K562 (cell line): ENCODE measurements around the gene ZNF43. TPM values are rescaled to one million over a fixed set of nuclear protein-coding genes. Genes with fewer than 3 reads are reported as not detected.

Experiments used
- ASH1L ChIP-seq: fragments of 450-650 bp; IDR thresholded peaks from 2 replicates; pipeline ENCODE4 v1.6.1; 2018; ENCODE audit warnings: borderline replicate concordance, mild to moderate bottlenecking, low read depth; ENCODE audit not compliant: partially characterized antibody
- CTBP1 ChIP-seq: fragments of 450-650 bp; IDR thresholded peaks from 2 replicates; pipeline ENCODE4 v1.6.1; 2016; ENCODE audit warnings: borderline replicate concordance
- EHMT2 ChIP-seq: fragments of 450-650 bp; IDR thresholded peaks from 2 replicates; pipeline ENCODE4 v1.6.1; 2018; ENCODE audit warnings: antibody characterized with exemption
- ESRRB ChIP-seq: fragments of 250-450 bp; sonication (Bioruptor Pico); IDR thresholded peaks from 2 replicates; pipeline ENCODE4 v1.5.0; 2020; ENCODE audit warnings: mild to moderate bottlenecking, moderate library complexity, borderline replicate concordance
- ETV6 ChIP-seq, 3 experiments: fragments of 150-350 bp in 1 of 3; sonication (generic) in 1 of 3; formaldehyde crosslinking in 1 of 3; IDR thresholded peaks; 2 replicates each; pipeline versions ENCODE4 v1.6.1 to v1.8.0; 2014 to 2022; ENCODE audit warnings: borderline replicate concordance in 2 of 3, low read depth in 2 of 3, antibody characterized with exemption in 1 of 3, low read length in 1 of 3, mild to moderate bottlenecking in 1 of 3, missing genetic modification reagents in 1 of 3
- GTF2F1 ChIP-seq: IDR thresholded peaks from 2 replicates; pipeline ENCODE4 v1.6.1; 2011; ENCODE audit warnings: low read depth, low read length, improper control_type of control experiment
- HDAC1 ChIP-seq, 2 experiments: fragments of 450-650 bp; IDR thresholded peaks; 2 replicates each; pipeline ENCODE4 v1.6.1; 2016 to 2017; ENCODE audit warnings: inconsistent platforms in 1 of 2, mild to moderate bottlenecking in 1 of 2, moderate library complexity in 1 of 2
- HIVEP1 ChIP-seq: fragments of 250-450 bp; sonication (Bioruptor Pico); IDR thresholded peaks from 2 replicates; pipeline ENCODE4 v1.4.0; 2020; ENCODE audit warnings: mild to moderate bottlenecking
- KDM2B ChIP-seq: fragments of 250-450 bp; sonication (Bioruptor Pico); IDR thresholded peaks from 2 replicates; pipeline ENCODE4 v1.8.0; 2021; ENCODE audit warnings: mild to moderate bottlenecking, moderate library complexity
- MEF2D ChIP-seq: conservative IDR thresholded peaks from 2 replicates; pipeline ENCODE4 v1.6.1; 2016; ENCODE audit warnings: low read depth, missing genetic modification characterization, missing compliant biosample characterization
- POLR2AphosphoS2 ChIP-seq: IDR thresholded peaks from 2 replicates; pipeline ENCODE4 v1.6.1; 2012; ENCODE audit warnings: low read length, improper control_type of control experiment
- TCF3 ChIP-seq: sonication (generic); formaldehyde crosslinking; IDR thresholded peaks from 2 replicates; pipeline ENCODE4 v1.4.0; 2020; ENCODE audit warnings: mild to moderate bottlenecking, missing genetic modification reagents
- U2AF2 ChIP-seq: fragments of 200-400 bp; formaldehyde crosslinking; optimal IDR thresholded peaks from 2 replicates; pipeline ENCODE3; 2017; ENCODE audit warnings: low read depth, mild to moderate bottlenecking, low read length
- ZNF253 ChIP-seq: fragments of 250-450 bp; sonication (Bioruptor Pico); conservative IDR thresholded peaks from 2 replicates; pipeline ENCODE4 v1.6.1; 2021; ENCODE audit warnings: mild to moderate bottlenecking
- polyA plus RNA-seq, 8 experiments: library from polyadenylated mRNA; depleted of rRNA in 4 of 8; stranded (reverse) in 5 of 8; unstranded in 3 of 8; fragments of >200 nt; fragmentation: Nextera tagmentation in 2 of 8; fragmentation: Illumina TruSeq in 1 of 8; extraction: Ambion mirVana in 2 of 8; extraction: Trizol in 1 of 8; gene quantifications; 2 replicates each; pipeline versions ENCODE4 v1.2.1 to v1.2.3, GENCODE V29; 2011 to 2014; ENCODE audit warnings: inconsistent platforms in 1 of 8, missing spikeins in 1 of 8
- total RNA-seq, 7 experiments: library from RNA; depleted of rRNA in 6 of 7; stranded (reverse); fragments of >200 nt in 6 of 7; fragmentation: Illumina TruSeq in 2 of 7; extraction: Trizol in 2 of 7; gene quantifications; 2 replicates each; pipeline versions ENCODE4 v1.2.1 to v1.2.3, GENCODE V29; 2011 to 2021; ENCODE audit warnings: low replicate concordance in 1 of 7
- TF ChIP-seq, protein P1 (sequence below): sonication (generic); formaldehyde crosslinking; IDR thresholded peaks from 2 replicates; pipeline ENCODE4 v1.8.1; 2023; ENCODE audit warnings: mild to moderate bottlenecking, missing genetic modification reagents
- TF ChIP-seq, protein P2 (sequence below): fragments of 250-450 bp; sonication (Bioruptor Pico); IDR thresholded peaks from 2 replicates; pipeline ENCODE4 v1.5.0; 2021
- TF ChIP-seq, protein P3 (sequence below): fragments of 450-650 bp; IDR thresholded peaks from 2 replicates; pipeline ENCODE4 v1.6.1; 2016; ENCODE audit warnings: mild to moderate bottlenecking
- TF ChIP-seq, protein P4 (sequence below): fragments of 450-650 bp; IDR thresholded peaks from 2 replicates; pipeline ENCODE4 v1.6.1; 2016; ENCODE audit warnings: antibody characterized with exemption
- TF ChIP-seq, protein P5 (sequence below): fragments of 200-400 bp; formaldehyde crosslinking; IDR thresholded peaks from 2 replicates; pipeline ENCODE4 v1.6.1; 2017; ENCODE audit warnings: mild to moderate bottlenecking, low read depth, low read length, moderate library complexity

ZNF43 gene
- total and polyA plus RNA-seq, 9 of the 15 experiments (the other 6 are each of a cell fraction or from before 2014, with no cell fraction given): 3.6 to 18.6 (median 9.2) TPM

DNA sequence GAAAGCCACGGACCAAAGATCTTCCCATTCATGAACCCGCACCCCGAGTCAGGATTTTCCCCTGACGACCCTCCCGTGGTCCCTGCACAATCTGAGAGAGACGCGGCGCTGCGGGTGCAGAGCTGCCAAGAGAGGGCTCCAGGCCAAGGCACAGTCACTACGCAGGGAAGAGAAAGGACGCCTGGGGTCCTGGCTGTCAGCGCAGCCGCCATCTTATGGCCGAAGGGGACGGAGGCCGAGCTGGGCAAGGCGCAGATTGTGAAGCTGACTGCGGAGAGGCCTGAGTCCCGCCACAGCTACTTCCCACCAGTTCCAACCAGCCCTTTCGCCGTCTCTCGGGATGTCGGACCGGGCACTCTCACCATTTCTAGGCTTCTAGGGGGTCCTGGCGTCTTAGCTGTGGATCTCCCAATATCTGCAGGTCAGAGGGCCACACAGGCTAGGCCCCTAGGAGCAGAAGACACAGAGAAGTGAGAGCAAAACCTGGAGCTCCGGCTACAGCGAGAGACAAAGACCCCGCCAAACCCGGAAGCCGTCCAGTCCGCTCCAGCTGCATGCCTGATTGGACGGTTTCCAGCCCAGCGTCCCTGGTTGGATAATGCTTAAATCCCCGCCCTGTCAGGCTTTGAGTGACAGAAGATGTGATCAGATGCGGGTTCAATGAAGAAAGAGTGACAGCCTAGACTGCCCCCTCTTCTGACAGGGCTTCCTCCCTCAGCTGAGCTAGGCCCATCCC lies 68.7 kb downstream of the ZNF43 start, which contains the start of gene ZNF100 (continued):
- TF ChIP-seq, protein P1, sequence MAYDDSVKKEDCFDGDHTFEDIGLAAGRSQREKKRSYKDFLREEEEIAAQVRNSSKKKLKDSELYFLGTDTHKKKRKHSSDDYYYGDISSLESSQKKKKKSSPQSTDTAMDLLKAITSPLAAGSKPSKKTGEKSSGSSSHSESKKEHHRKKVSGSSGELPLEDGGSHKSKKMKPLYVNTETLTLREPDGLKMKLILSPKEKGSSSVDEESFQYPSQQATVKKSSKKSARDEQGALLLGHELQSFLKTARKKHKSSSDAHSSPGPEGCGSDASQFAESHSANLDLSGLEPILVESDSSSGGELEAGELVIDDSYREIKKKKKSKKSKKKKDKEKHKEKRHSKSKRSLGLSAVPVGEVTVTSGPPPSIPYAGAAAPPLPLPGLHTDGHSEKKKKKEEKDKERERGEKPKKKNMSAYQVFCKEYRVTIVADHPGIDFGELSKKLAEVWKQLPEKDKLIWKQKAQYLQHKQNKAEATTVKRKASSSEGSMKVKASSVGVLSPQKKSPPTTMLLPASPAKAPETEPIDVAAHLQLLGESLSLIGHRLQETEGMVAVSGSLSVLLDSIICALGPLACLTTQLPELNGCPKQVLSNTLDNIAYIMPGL: no peak
- TF ChIP-seq POLR2AphosphoS2: no peak
- TF ChIP-seq ETV6 (IDR thresholded peaks at IDR 0.05; ENCODE audit: borderline replicate concordance in 1 of 2, low read depth in 2 of 2, low read length in 1 of 2): no peak
- TF ChIP-seq ETV6 (CRISPR knock-in tag; IDR thresholded peaks at IDR 0.05; ENCODE audit: borderline replicate concordance): no peak
- TF ChIP-seq, protein P2, sequence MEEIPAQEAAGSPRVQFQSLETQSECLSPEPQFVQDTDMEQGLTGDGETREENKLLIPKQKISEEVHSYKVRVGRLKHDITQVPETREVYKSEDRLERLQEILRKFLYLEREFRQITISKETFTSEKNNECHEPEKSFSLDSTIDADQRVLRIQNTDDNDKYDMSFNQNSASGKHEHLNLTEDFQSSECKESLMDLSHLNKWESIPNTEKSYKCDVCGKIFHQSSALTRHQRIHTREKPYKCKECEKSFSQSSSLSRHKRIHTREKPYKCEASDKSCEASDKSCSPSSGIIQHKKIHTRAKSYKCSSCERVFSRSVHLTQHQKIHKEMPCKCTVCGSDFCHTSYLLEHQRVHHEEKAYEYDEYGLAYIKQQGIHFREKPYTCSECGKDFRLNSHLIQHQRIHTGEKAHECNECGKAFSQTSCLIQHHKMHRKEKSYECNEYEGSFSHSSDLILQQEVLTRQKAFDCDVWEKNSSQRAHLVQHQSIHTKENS: no peak
- TF ChIP-seq KDM2B (CRISPR knock-in tag): no peak
- no peak for TF ChIP-seq HIVEP1 (CRISPR knock-in tag)
- TF ChIP-seq, protein P3, sequence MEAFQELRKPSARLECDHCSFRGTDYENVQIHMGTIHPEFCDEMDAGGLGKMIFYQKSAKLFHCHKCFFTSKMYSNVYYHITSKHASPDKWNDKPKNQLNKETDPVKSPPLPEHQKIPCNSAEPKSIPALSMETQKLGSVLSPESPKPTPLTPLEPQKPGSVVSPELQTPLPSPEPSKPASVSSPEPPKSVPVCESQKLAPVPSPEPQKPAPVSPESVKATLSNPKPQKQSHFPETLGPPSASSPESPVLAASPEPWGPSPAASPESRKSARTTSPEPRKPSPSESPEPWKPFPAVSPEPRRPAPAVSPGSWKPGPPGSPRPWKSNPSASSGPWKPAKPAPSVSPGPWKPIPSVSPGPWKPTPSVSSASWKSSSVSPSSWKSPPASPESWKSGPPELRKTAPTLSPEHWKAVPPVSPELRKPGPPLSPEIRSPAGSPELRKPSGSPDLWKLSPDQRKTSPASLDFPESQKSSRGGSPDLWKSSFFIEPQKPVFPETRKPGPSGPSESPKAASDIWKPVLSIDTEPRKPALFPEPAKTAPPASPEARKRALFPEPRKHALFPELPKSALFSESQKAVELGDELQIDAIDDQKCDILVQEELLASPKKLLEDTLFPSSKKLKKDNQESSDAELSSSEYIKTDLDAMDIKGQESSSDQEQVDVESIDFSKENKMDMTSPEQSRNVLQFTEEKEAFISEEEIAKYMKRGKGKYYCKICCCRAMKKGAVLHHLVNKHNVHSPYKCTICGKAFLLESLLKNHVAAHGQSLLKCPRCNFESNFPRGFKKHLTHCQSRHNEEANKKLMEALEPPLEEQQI: peak; percentile 68
- TF ChIP-seq HDAC1 (IDR thresholded peaks at IDR 0.05): peak in 1 of 2 experiments; percentile 63; a peak in 2 of 4 replicates
- TF ChIP-seq MEF2D (tag): no peak
- TF ChIP-seq ZNF253: no peak
- TF ChIP-seq U2AF2: no peak
- no peak for TF ChIP-seq GTF2F1
- TF ChIP-seq, protein P4, sequence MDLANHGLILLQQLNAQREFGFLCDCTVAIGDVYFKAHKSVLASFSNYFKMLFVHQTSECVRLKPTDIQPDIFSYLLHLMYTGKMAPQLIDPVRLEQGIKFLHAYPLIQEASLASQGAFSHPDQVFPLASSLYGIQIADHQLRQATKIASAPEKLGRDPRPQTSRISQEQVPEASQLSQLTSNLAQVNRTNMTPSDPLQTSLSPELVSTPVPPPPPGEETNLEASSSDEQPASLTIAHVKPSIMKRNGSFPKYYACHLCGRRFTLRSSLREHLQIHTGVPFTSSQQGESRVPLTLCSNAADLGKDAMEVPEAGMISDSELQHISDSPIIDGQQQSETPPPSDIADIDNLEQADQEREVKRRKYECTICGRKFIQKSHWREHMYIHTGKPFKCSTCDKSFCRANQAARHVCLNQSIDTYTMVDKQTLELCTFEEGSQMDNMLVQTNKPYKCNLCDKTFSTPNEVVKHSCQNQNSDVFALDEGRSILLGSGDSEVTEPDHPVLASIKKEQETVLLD: no peak
- TF ChIP-seq, protein P5, sequence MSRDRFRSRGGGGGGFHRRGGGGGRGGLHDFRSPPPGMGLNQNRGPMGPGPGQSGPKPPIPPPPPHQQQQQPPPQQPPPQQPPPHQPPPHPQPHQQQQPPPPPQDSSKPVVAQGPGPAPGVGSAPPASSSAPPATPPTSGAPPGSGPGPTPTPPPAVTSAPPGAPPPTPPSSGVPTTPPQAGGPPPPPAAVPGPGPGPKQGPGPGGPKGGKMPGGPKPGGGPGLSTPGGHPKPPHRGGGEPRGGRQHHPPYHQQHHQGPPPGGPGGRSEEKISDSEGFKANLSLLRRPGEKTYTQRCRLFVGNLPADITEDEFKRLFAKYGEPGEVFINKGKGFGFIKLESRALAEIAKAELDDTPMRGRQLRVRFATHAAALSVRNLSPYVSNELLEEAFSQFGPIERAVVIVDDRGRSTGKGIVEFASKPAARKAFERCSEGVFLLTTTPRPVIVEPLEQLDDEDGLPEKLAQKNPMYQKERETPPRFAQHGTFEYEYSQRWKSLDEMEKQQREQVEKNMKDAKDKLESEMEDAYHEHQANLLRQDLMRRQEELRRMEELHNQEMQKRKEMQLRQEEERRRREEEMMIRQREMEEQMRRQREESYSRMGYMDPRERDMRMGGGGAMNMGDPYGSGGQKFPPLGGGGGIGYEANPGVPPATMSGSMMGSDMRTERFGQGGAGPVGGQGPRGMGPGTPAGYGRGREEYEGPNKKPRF: no peak
- TF ChIP-seq EHMT2: no peak
- TF ChIP-seq ASH1L: peak; percentile 82
- no peak for TF ChIP-seq CTBP1
- TF ChIP-seq TCF3: no peak
- no peak for TF ChIP-seq ESRRB
